ENCODE measurements around the gene CIAPIN1. TPM values are rescaled to one million over a fixed set of nuclear protein-coding genes. Genes with fewer than 3 reads are reported as not detected.

The CIAPIN1 gene
- total RNA-seq, 1 experiment from 2014 or later = 82.8 TPM

GRCh38 chr16:57477531-57478202 is 30.5 kb upstream of the CIAPIN1 start:
- WGBS (ENCODE audit: extremely low coverage, insufficient read length, low lambda C conversion rate) = no CpG with 5 or more reads among the region's 9 CpGs
- DNase-seq = no peak
- H2BK15ac ChIP-seq (ENCODE audit: low read depth, low read length) = no peak overlapping the region
- peaks cover 0 to 8% (median 6%) of the 10 kb centered on the region in 3 experiments; a peak in 4 of 7 replicates for H3K36me3 Mint-ChIP-seq (ENCODE audit: insufficient read depth in 1 of 3, low read depth in 3 of 3)
- peaks cover 8% of the 10 kb centered on the region for H3K23me2 ChIP-seq (ENCODE audit: insufficient read length, low read depth, low read length, poor library complexity, severe bottlenecking)
- no peak overlapping the region for H4K5ac ChIP-seq (ENCODE audit: insufficient read length, low read depth, low read length)
- H3K56ac ChIP-seq (ENCODE audit: insufficient read length, low read depth, low read length) = no peak overlapping the region
- no peak overlapping the region for H2BK20ac ChIP-seq (ENCODE audit: low read depth, low read length, poor library complexity, severe bottlenecking)
- H3K4me2 ChIP-seq (ENCODE audit: insufficient read depth, insufficient read length, low read length) = no peak overlapping the region
- no peak overlapping the region for H3K9ac ChIP-seq (ENCODE audit: extremely low read depth, insufficient read length, low read length)
- no peak for TF ChIP-seq CTCF (conservative IDR thresholded peaks at IDR 0.05)
- no peak overlapping the region for H3K23ac ChIP-seq (ENCODE audit: insufficient read length, low read depth, low read length)
- no peak overlapping the region for H3K27ac ChIP-seq (ENCODE audit: insufficient read length, low read depth, low read length)
- H4K91ac ChIP-seq (ENCODE audit: insufficient read length, low read depth, low read length) = no peak overlapping the region
- H3K79me1 ChIP-seq (ENCODE audit: insufficient read depth, low read depth, low read length, poor library complexity, severe bottlenecking) = no peaks in the 10 kb centered on the region
- H3K9me3 Mint-ChIP-seq = no peaks in the 10 kb centered on the region
- no peaks in the 10 kb centered on the region for H3K27me3 ChIP-seq (ENCODE audit: insufficient read depth, low read length)
- no peaks in the 10 kb centered on the region for H4K20me1 ChIP-seq (ENCODE audit: control insufficient read depth, insufficient read depth, insufficient read length)
- no peak overlapping the region for H3K18ac ChIP-seq (ENCODE audit: insufficient read length, low read depth, low read length)
- H3T11ph ChIP-seq (ENCODE audit: low read length) = no peak overlapping the region
- no peaks in the 10 kb centered on the region for H3K9me3 ChIP-seq (ENCODE audit: control insufficient read depth, low read depth, low read length)
- H3K27me3 Mint-ChIP-seq (ENCODE audit: low read depth) = peaks cover 12% of the 10 kb centered on the region
- H3K79me2 ChIP-seq (ENCODE audit: insufficient read depth, low read length) = no peaks in the 10 kb centered on the region
- peaks cover 7% of the 10 kb centered on the region; the same call in 1 of the 2 replicates for H3K4me1 ChIP-seq (ENCODE audit: insufficient read depth, low read length)
- H3K4me1 Mint-ChIP-seq = peaks cover 27 to 54% of the 10 kb centered on the region in 2 experiments
- H3K27ac Mint-ChIP-seq = 0 out of 7 replicates have a peak overlapping the region, but pooled peaks of 1 of the 3 experiments have one; percentile 40
- peak overlapping the region in 1 of 2 experiments; percentile 59; a peak in 1 of 5 replicates for H3K4me3 Mint-ChIP-seq
- H2AK5ac ChIP-seq (ENCODE audit: insufficient read length, low read length) = no peak overlapping the region
- H2BK5ac ChIP-seq (ENCODE audit: insufficient read length, low read length) = no peak overlapping the region
- no peak overlapping the region for H2BK12ac ChIP-seq (ENCODE audit: insufficient read length, low read depth, low read length)
- H2AFZ ChIP-seq (ENCODE audit: low read length) = no peak overlapping the region
- no peak overlapping the region for H2BK120ac ChIP-seq (ENCODE audit: low read depth, low read length, poor library complexity, severe bottlenecking)
- no peak overlapping the region for H3K14ac ChIP-seq (ENCODE audit: insufficient read depth, low read length)
- no peak overlapping the region for H3K4ac ChIP-seq (ENCODE audit: low read depth, low read length)
- H4K8ac ChIP-seq (replicated peaks; ENCODE audit: insufficient read length, low read depth, low read length) = no peak overlapping the region

Measured in H9 (cell line).